Esophagus muscularis mucosa (tissue), 3 donors: ENCODE data around the gene TSPO.

Experiments used
- CTCF ChIP-seq, 3 experiments: fragments of 200-600 bp in 2 of 3; fragments of 450-650 bp in 1 of 3; sonication (generic) in 2 of 3; IDR thresholded peaks; one replicate each; pipeline ENCODE4 v1.5.1; 2017 to 2019; ENCODE audit warnings: antibody characterized with exemption in 3 of 3, mild to moderate bottlenecking in 2 of 3, moderate library complexity in 1 of 3
- POLR2A ChIP-seq: fragments of 450-650 bp; IDR thresholded peaks from one replicate; pipeline ENCODE4 v1.6.1; 2017; ENCODE audit warnings: antibody characterized with exemption, moderate library complexity, mild to moderate bottlenecking, low read depth

- TF ChIP-seq CTCF (IDR thresholded peaks at IDR 0.05) (no peak), POLR2A (no peak)
Measured at GRCh38 chr22:43208703-43209522, 57.6 kb downstream of the TSPO start.
